SK-N-SH (cell line): ENCODE results near the gene HSPA4. TPM values are rescaled to one million over a fixed set of nuclear protein-coding genes. Genes with fewer than 3 reads are reported as not detected.

Source experiments
- CTCF ChIA-PET: fragments of 300-600, 350-600 bp; formaldehyde crosslinking; extraction: SDS; loops from one replicate; lab custom pipeline; 2021; lab: Yijun Ruan, JAX
- POLR2A ChIA-PET: fragments of 350-600 bp; sonication (Branson Sonifier 250); formaldehyde crosslinking; extraction: SDS; loops from one replicate; lab custom pipeline; 2020; ENCODE audit warnings: antibody characterized with exemption, inconsistent platforms; lab: Yijun Ruan, JAX
- DNase-seq: peaks from one replicate; pipeline ENCODE4 v3.0.0; 2012
- H2AFZ ChIP-seq: fragments of 200-600 bp; sonication (generic); 2 replicates; pipeline ENCODE4 v1.8.1; 2016; ENCODE audit warnings: antibody characterized with exemption, mild to moderate bottlenecking, low read depth
- H3F3A ChIP-seq: fragments of 200-600 bp; sonication (generic); replicated peaks from 2 replicates; pipeline ENCODE3; 2016; ENCODE audit warnings: antibody characterized with exemption, mild to moderate bottlenecking; ENCODE audit not compliant: insufficient read depth
- H3K27ac ChIP-seq, 2 experiments: fragments of 200-500 bp in 1 of 2; fragments of 200-600 bp in 1 of 2; sonication (Bioruptor generic) in 1 of 2; sonication (generic), shearing (Covaris generic) in 1 of 2; 2 replicates each; pipeline versions ENCODE4 v1.5.1 to v1.6.1; 2014 to 2016; ENCODE audit warnings: low read depth in 2 of 2, inconsistent platforms in 1 of 2, low read length in 1 of 2, mild to moderate bottlenecking in 1 of 2, mixed read lengths in 1 of 2
- H3K27me3 ChIP-seq: fragments of 200-600 bp; sonication (generic), shearing (Covaris generic); 2 replicates; pipeline ENCODE4 v1.6.1; 2016; ENCODE audit warnings: mixed run types; ENCODE audit not compliant: insufficient read depth
- H3K36me3 ChIP-seq, 2 experiments: fragments of 200-500 bp in 1 of 2; fragments of 200-600 bp in 1 of 2; sonication (Bioruptor generic) in 1 of 2; sonication (generic) in 1 of 2; replicated peaks in 1 of 2; 2 replicates each; pipeline versions ENCODE3 to v1.5.1; 2014 to 2016; ENCODE audit warnings: low read length in 1 of 2, mild to moderate bottlenecking in 1 of 2; ENCODE audit not compliant: insufficient read depth in 2 of 2, control insufficient read depth in 1 of 2
- H3K4me1 ChIP-seq, 2 experiments: fragments of 200-500 bp in 1 of 2; fragments of 200-600 bp in 1 of 2; sonication (Bioruptor generic) in 1 of 2; sonication (generic), shearing (Covaris generic) in 1 of 2; 2 replicates each; pipeline versions ENCODE4 v1.5.1 to v1.6.1; 2014 to 2016; ENCODE audit warnings: low read depth in 1 of 2, low read length in 1 of 2, mixed run types in 1 of 2; ENCODE audit not compliant: insufficient read depth in 2 of 2, control insufficient read depth in 1 of 2
- H3K4me2 ChIP-seq: fragments of 200-600 bp; sonication (generic), shearing (Covaris generic); 2 replicates; pipeline ENCODE4 v1.6.1; 2017; ENCODE audit warnings: mixed run types
- H3K4me3 ChIP-seq, 2 experiments: fragments of 200-500 bp in 1 of 2; fragments of 200-600 bp in 1 of 2; sonication (Bioruptor generic) in 1 of 2; sonication (generic), shearing (Covaris generic) in 1 of 2; 2 replicates each; pipeline versions ENCODE4 v1.5.1 to v1.8.1; 2014 to 2016; ENCODE audit warnings: low read depth in 2 of 2, inconsistent platforms in 1 of 2, low read length in 1 of 2, mild to moderate bottlenecking in 1 of 2, mixed read lengths in 1 of 2, moderate library complexity in 1 of 2
- H3K79me2 ChIP-seq: fragments of 200-600 bp; sonication (generic); 2 replicates; pipeline ENCODE4 v1.8.1; 2017; ENCODE audit warnings: mild to moderate bottlenecking; ENCODE audit not compliant: insufficient read depth
- H3K9ac ChIP-seq: fragments of 200-600 bp; sonication (generic); 2 replicates; pipeline ENCODE4 v1.6.1; 2017; ENCODE audit warnings: mixed run types
- H3K9me2 ChIP-seq: fragments of 200-600 bp; sonication (generic); 2 replicates; pipeline ENCODE4 v1.6.1; 2017; ENCODE audit warnings: mixed run types
- H3K9me3 ChIP-seq: fragments of 200-600 bp; sonication (generic); 2 replicates; pipeline ENCODE4 v1.6.1; 2017; ENCODE audit warnings: mixed run types, mild to moderate bottlenecking, moderate library complexity
- H4K20me1 ChIP-seq: fragments of 200-600 bp; sonication (generic); 2 replicates; pipeline ENCODE4 v1.6.1; 2017; ENCODE audit warnings: mild to moderate bottlenecking, mixed run types; ENCODE audit not compliant: insufficient read depth
- ELF1 ChIP-seq: IDR thresholded peaks from 2 replicates; pipeline ENCODE4 v1.4.0; 2012
- FOSL2 ChIP-seq: IDR thresholded peaks from 2 replicates; pipeline ENCODE4 v1.4.0; 2012; ENCODE audit warnings: low read depth, mild to moderate bottlenecking, moderate library complexity, borderline replicate concordance
- FOXM1 ChIP-seq: IDR thresholded peaks from 2 replicates; pipeline ENCODE4 v1.4.0; 2012; ENCODE audit warnings: low read depth, mild to moderate bottlenecking
- GABPA ChIP-seq: IDR thresholded peaks from 2 replicates; pipeline ENCODE4 v1.4.0; 2012; ENCODE audit warnings: low read depth, mild to moderate bottlenecking
- GATA2 ChIP-seq: sonication (generic); formaldehyde crosslinking; IDR thresholded peaks from 2 replicates; pipeline ENCODE4 v1.5.0; 2020; ENCODE audit warnings: mild to moderate bottlenecking, missing genetic modification reagents
- JUND ChIP-seq: IDR thresholded peaks from 2 replicates; pipeline ENCODE4 v1.4.0; 2012
- MEF2A ChIP-seq: IDR thresholded peaks from 2 replicates; pipeline ENCODE4 v1.4.0; 2012; ENCODE audit warnings: low read depth, borderline replicate concordance
- NFIC ChIP-seq: IDR thresholded peaks from 2 replicates; pipeline ENCODE4 v1.4.0; 2012; ENCODE audit warnings: borderline replicate concordance
- POLR2AphosphoS5 ChIP-seq: IDR thresholded peaks from 2 replicates; pipeline ENCODE4 v1.6.1; 2012; ENCODE audit warnings: low read depth, low read length
- RAD21 ChIP-seq: IDR thresholded peaks from 2 replicates; pipeline ENCODE4 v1.6.1; 2012; ENCODE audit warnings: mild to moderate bottlenecking, low read length
- RXRA ChIP-seq: IDR thresholded peaks from 2 replicates; pipeline ENCODE4 v1.4.0; 2012; ENCODE audit warnings: low read depth, mild to moderate bottlenecking, borderline replicate concordance
- SMC3 ChIP-seq: IDR thresholded peaks from 2 replicates; pipeline ENCODE4 v1.6.1; 2012; ENCODE audit warnings: low read depth, low read length, improper control_type of control experiment
- TAF1 ChIP-seq: IDR thresholded peaks from 2 replicates; pipeline ENCODE4 v1.6.1; 2012; ENCODE audit warnings: low read depth, mild to moderate bottlenecking, low read length, moderate library complexity, borderline replicate concordance
- TCF12 ChIP-seq: IDR thresholded peaks from 2 replicates; pipeline ENCODE4 v1.4.0; 2012
- TEAD4 ChIP-seq: IDR thresholded peaks from 2 replicates; pipeline ENCODE4 v1.4.0; 2012; ENCODE audit warnings: mild to moderate bottlenecking, borderline replicate concordance; ENCODE audit not compliant: insufficient read depth
- WGBS: methylation state at CpG from one replicate; pipeline ENCODE4 v1.1.6; 2017; ENCODE audit warnings: low lambda C conversion rate; 5-methylcytosine and 5-hydroxymethylcytosine counted together
- polyA plus RNA-seq, 3 experiments: library from polyadenylated mRNA; depleted of rRNA; stranded (reverse); fragments of >200 nt; gene quantifications; 2 replicates each; pipeline ENCODE4 v1.2.3, GENCODE V29; 2012
- TF ChIP-seq, protein P1 (sequence below): fragments of 200-600 bp; sonication (generic); IDR thresholded peaks from 2 replicates; pipeline ENCODE4 v1.6.1; 2017; ENCODE audit warnings: antibody characterized with exemption, mild to moderate bottlenecking, moderate library complexity
- TF ChIP-seq, protein P2 (sequence below): fragments of 150-350 bp; IDR thresholded peaks from 2 replicates; pipeline ENCODE4 v1.6.1; 2016; ENCODE audit warnings: mild to moderate bottlenecking, low read depth, low read length
- TF ChIP-seq, protein P3 (sequence below): IDR thresholded peaks from 2 replicates; pipeline ENCODE4 v1.6.1; 2012; ENCODE audit warnings: mild to moderate bottlenecking, low read depth, low read length, moderate library complexity

The HSPA4 gene
- polyA plus RNA-seq, 1 of the 3 experiments (the other 2 are of a cell fraction), result 18.8 TPM

DNA sequence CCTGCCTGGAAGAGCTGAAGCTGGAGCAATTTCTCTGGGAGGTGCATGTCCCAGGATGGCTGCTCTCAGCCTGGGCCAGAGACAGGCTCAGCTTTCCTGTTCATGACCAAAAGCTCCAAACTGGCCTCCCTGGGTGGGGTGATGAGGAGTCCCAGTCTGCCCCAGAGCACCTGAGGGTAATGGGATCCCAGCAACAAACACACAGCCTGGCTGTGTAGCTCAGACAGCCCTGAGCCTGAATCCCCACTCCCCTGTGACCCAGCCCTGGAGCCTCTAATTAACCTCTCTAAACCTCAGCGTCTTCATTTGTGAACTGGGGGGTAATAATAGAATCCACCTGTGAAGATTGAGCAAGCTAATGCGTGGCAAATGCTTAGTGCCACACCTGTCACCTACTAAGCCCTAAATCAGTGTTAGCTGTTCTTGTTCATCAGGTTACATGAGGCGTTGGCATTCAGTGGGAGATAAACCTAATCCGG is 67.5 kb downstream of the HSPA4 start:
- POLR2A ChIA-PET, result no interaction called here
- Histone ChIP-seq H4K20me1 (no peaks in the 10 kb centered on the region), H3K4me1 (peaks cover 0 to 8% of the 10 kb centered on the region in 2 experiments; a peak in 1 of 4 replicates), H3K4me2 (no peak overlapping the region), H3K4me3 (no peak overlapping the region), H3K9me2 (no peaks in the 10 kb centered on the region), H3K79me2 (no peaks in the 10 kb centered on the region), H3K36me3 (no peaks in the 10 kb centered on the region), H3K27me3 (no peaks in the 10 kb centered on the region), H2AFZ (no peak overlapping the region), H3K9ac (no peak overlapping the region), H3K9me3 (no peaks in the 10 kb centered on the region), H3K27ac (no peak overlapping the region), H3F3A (no peaks in the 10 kb centered on the region)
- CTCF ChIA-PET, result interaction anchor here (0.6 to 3.2 kb wide), 4 partner anchors 8 to 168 kb away, joined by 3 to 19 read pairs (median 9); no protein-coding TSS in a partner anchor
- DNase-seq, result no peak
- TF ChIP-seq FOXM1, result no peak
- TF ChIP-seq ELF1, result no peak
- no peak for TF ChIP-seq RAD21
- TF ChIP-seq TAF1, result no peak
- no peak for TF ChIP-seq FOSL2
- no peak for TF ChIP-seq TCF12
- no peak for TF ChIP-seq SMC3
- no peak for TF ChIP-seq NFIC
- no peak for TF ChIP-seq TEAD4
- WGBS, result 79% methylated on average over 4 of the region's 4 CpGs

DNA sequence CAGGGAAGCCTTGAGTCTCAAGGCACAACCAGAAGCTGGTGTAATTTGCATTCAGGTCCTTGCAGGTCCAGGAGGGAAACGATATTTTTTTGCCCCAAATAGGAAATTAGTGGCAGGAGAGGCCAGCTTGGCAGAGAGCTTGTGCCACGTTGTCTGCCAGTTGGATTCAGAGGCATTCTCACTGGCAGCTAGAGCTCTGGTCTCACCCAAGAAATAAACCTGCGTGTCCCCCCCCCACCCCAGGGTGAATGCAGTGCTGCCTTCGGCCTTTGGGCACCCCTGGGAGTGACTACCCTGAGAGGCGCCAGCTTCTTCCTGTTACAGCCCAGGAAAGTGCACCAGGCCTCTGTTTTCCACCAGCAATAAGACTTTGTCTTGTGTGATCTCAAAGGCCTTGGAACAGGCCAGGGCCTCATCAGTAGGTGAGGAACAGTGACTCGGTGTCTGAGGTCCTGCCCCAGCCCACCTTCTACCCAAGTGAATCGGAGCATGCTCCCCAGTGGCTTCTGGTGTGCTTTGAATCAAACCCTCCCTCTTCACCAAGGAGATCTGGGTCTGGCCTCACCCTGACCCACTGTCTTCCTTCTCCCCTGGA is 68.4 kb downstream of the HSPA4 start:
- Histone ChIP-seq H2AFZ (no peak overlapping the region), H3K4me2 (no peak overlapping the region), H3K36me3 (no peaks in the 10 kb centered on the region), H3F3A (no peaks in the 10 kb centered on the region), H4K20me1 (no peaks in the 10 kb centered on the region), H3K9me2 (no peaks in the 10 kb centered on the region), H3K27ac (no peak overlapping the region), H3K27me3 (no peaks in the 10 kb centered on the region), H3K4me3 (no peak overlapping the region), H3K79me2 (no peaks in the 10 kb centered on the region), H3K4me1 (no peaks in the 10 kb centered on the region), H3K9me3 (no peaks in the 10 kb centered on the region), H3K9ac (no peak overlapping the region)
- DNase-seq, result no peak
- no peak for TF ChIP-seq GATA2 (CRISPR knock-in tag)
- no peak for TF ChIP-seq FOXM1
- TF ChIP-seq, protein P1, sequence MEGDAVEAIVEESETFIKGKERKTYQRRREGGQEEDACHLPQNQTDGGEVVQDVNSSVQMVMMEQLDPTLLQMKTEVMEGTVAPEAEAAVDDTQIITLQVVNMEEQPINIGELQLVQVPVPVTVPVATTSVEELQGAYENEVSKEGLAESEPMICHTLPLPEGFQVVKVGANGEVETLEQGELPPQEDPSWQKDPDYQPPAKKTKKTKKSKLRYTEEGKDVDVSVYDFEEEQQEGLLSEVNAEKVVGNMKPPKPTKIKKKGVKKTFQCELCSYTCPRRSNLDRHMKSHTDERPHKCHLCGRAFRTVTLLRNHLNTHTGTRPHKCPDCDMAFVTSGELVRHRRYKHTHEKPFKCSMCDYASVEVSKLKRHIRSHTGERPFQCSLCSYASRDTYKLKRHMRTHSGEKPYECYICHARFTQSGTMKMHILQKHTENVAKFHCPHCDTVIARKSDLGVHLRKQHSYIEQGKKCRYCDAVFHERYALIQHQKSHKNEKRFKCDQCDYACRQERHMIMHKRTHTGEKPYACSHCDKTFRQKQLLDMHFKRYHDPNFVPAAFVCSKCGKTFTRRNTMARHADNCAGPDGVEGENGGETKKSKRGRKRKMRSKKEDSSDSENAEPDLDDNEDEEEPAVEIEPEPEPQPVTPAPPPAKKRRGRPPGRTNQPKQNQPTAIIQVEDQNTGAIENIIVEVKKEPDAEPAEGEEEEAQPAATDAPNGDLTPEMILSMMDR, result no peak
- TF ChIP-seq POLR2AphosphoS5, result no peak
- TF ChIP-seq, protein P2, sequence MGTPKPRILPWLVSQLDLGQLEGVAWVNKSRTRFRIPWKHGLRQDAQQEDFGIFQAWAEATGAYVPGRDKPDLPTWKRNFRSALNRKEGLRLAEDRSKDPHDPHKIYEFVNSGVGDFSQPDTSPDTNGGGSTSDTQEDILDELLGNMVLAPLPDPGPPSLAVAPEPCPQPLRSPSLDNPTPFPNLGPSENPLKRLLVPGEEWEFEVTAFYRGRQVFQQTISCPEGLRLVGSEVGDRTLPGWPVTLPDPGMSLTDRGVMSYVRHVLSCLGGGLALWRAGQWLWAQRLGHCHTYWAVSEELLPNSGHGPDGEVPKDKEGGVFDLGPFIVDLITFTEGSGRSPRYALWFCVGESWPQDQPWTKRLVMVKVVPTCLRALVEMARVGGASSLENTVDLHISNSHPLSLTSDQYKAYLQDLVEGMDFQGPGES, result no peak
- no peak for TF ChIP-seq MEF2A
- no peak for TF ChIP-seq TCF12
- TF ChIP-seq, protein P3, sequence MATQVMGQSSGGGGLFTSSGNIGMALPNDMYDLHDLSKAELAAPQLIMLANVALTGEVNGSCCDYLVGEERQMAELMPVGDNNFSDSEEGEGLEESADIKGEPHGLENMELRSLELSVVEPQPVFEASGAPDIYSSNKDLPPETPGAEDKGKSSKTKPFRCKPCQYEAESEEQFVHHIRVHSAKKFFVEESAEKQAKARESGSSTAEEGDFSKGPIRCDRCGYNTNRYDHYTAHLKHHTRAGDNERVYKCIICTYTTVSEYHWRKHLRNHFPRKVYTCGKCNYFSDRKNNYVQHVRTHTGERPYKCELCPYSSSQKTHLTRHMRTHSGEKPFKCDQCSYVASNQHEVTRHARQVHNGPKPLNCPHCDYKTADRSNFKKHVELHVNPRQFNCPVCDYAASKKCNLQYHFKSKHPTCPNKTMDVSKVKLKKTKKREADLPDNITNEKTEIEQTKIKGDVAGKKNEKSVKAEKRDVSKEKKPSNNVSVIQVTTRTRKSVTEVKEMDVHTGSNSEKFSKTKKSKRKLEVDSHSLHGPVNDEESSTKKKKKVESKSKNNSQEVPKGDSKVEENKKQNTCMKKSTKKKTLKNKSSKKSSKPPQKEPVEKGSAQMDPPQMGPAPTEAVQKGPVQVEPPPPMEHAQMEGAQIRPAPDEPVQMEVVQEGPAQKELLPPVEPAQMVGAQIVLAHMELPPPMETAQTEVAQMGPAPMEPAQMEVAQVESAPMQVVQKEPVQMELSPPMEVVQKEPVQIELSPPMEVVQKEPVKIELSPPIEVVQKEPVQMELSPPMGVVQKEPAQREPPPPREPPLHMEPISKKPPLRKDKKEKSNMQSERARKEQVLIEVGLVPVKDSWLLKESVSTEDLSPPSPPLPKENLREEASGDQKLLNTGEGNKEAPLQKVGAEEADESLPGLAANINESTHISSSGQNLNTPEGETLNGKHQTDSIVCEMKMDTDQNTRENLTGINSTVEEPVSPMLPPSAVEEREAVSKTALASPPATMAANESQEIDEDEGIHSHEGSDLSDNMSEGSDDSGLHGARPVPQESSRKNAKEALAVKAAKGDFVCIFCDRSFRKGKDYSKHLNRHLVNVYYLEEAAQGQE, result no peak
- TF ChIP-seq RXRA, result no peak
- no peak for TF ChIP-seq TEAD4
- no peak for TF ChIP-seq JUND
- no peak for TF ChIP-seq GABPA
- TF ChIP-seq ELF1, result no peak
- ChIA-PET POLR2A (no interaction called here), CTCF (interaction anchor here (1.2 to 3.2 kb wide), 4 partner anchors 9 to 167 kb away, joined by 3 to 19 read pairs (median 9); no protein-coding TSS in a partner anchor)
- WGBS, result 37% methylated on average over 5 of the region's 7 CpGs
